ENCODE data around the gene CMSS1.

DNA sequence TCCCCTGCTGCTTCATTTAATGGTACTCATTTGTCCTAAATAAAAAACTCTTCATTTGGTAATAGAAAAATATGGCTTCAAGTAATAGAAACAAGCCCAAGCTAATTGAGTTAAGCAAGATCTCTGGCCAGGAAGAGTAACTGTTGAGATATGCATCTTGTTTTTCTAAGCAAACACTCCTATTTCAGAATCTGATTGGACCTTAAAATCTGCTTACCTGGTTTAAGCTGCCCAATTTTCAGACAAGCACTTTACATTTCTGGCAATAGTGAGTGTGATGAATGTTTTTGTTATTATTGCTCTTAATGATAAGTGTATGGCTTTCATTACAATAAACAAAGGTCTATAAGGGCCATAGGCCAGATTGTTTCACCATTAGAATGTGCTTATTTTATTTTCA is 86.2 kb downstream of the CMSS1 start:
- TF ChIP-seq, protein P1, sequence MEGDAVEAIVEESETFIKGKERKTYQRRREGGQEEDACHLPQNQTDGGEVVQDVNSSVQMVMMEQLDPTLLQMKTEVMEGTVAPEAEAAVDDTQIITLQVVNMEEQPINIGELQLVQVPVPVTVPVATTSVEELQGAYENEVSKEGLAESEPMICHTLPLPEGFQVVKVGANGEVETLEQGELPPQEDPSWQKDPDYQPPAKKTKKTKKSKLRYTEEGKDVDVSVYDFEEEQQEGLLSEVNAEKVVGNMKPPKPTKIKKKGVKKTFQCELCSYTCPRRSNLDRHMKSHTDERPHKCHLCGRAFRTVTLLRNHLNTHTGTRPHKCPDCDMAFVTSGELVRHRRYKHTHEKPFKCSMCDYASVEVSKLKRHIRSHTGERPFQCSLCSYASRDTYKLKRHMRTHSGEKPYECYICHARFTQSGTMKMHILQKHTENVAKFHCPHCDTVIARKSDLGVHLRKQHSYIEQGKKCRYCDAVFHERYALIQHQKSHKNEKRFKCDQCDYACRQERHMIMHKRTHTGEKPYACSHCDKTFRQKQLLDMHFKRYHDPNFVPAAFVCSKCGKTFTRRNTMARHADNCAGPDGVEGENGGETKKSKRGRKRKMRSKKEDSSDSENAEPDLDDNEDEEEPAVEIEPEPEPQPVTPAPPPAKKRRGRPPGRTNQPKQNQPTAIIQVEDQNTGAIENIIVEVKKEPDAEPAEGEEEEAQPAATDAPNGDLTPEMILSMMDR (IDR thresholded peaks at IDR 0.05) = no peak
- no peak for TF ChIP-seq POLR2A (IDR thresholded peaks at IDR 0.05)

All from right lobe of liver (tissue), 4 donors.